ENCODE results near the gene OR3A3.
"Not testable (repeated sequence)": the region's sequence is repeated elsewhere in the genome, so short reads cannot be mapped to it uniquely, and the experiment has no call there.

- not testable (repeated sequence) for TF ChIP-seq CTCF, POLR2A (IDR thresholded peaks at IDR 0.05)
These were observed 55.2 kb downstream of the OR3A3 start for GRCh38 chr17:3466355-3466754.
